GM18519 (cell line): Measurements from ENCODE around the gene SMG6.

Experiments
- ATAC-seq: cut with Tn5 transposase; IDR thresholded peaks from one replicate; pipeline ENCODE4 v1.9.1; 2021; ENCODE audit warnings: mild to moderate bottlenecking, moderate library complexity; ENCODE audit not compliant: unreplicated experiment, low FRiP score

SMG6 gene

DNA sequence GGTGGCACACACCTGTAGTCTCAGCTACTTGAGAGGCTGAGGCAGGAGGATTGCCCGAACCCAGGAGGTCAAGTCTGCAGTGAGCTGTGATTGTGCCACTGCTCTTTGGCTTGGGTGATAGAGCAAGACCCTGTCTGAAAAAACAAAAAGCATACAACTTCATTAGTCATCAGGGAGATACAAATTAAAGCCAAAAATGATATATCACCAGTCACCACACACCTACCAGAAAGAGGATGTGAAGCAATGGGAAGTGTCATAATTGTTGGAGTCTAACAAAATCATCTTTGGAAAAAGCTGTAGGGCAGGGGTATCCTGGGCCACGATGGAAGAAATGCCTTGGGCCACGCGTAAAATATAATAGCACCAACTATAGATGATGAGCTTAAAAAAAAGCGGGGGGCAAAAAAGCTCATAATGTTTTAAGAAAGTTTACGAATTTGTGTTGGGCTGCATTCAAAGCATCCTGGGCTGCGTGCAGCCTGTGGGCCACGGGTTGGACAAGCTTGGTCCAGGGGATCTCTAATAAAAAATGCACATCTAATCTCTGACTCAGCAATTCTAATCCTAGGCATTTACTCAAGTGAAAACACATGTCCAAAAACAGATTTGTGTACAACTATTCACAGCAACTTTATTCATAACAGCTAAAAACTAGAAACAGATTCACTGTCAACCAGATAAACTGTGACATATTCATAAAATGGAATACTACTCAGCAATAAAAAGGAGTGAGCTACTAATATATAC is 182.8 kb downstream of the SMG6 start:
- ATAC-seq = no peak

DNA sequence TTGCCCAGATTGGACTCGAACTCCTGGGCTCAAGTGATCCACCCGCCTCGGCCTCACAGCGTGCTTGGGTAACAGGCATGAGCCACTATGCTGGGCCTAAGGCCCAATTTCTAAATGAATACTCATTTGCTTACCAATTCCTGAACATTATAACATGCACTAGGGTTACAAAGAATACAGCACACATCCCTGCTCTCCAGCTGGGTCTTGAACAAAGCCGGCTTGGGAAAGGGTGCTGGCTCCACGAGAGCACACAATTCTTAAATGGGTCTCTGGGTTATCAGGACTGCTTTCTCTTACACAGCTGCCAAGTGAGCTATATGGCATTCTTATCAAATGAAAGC is 190.3 kb downstream of the SMG6 start:
- no peak for ATAC-seq

DNA sequence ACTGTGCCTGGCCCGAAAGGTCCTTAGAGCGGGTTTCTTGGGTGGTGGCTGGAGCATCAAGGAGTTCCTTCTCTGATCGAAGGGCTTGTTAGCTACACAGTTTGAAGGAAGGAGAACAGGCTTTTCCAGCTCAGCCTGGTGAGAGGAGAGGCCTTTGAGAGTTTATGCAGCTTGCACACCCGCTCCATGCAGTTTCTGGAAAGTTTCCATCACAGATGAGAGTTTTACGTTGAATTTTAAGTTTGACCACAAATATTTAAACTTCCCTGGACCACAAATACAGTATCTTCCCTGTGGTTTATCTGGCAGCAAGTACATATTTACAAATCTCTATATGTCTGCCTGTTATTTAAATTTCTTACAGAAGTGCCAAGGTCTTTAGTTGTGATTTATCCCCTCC is 191.9 kb downstream of the SMG6 start:
- ATAC-seq = no peak

DNA sequence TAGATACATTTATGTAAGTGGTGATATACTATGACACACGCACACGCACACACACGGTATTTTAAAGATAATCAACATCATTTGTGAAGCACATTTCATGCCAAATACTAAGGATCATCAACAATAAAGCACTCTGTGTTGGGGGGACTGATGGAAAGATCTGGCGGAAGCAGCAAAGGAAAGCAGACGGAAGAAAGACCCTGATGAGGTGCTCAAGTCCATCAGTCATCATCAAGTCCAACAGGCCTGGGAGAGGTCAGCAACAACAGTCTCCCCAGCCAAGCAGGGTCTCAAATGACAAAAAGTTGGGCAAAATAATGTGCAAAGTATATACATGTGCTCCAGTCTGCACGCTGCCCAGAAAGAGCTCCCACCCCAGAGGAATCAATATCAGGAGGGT is 193.1 kb downstream of the SMG6 start:
- ATAC-seq = no peak

DNA sequence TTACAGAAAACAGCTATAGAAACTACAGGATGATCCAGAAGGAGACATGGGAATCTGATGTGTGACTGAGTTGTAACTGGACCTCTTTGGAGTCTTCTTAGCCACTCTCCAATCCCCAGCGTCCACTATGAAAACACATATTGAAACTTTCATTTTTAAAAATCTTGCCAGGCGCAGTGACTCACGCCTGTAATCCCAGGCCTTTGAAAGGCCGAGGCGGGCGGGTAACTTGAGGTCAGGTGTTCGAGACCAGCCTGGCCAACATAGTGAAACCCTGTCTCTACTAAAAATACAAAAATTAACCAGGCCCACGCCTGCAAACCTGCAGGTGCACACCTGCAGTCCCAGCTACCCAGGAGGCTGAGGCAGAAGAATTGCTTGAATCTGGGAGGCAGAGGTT is 195.4 kb downstream of the SMG6 start:
- no peak for ATAC-seq

DNA sequence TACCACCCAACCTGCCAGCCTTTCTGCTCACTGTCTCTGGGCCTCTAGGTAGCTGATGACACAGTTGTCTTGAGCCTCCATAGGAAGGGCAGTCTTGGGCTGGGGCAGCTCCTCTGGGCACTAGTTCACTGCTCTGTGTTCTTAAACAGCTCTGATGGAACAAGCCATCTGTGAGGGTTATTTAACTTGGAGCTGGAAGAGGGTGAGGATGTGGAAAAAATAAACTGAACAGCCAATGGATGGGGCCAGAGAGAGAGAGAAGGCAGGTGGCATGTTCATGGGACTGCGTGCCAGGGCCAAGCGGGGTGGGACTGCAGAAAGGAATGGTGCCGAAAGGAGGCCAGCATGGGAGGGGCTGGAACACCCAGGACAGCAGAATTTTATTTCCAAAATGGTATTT is 196.1 kb downstream of the SMG6 start:
- ATAC-seq = no peak

DNA sequence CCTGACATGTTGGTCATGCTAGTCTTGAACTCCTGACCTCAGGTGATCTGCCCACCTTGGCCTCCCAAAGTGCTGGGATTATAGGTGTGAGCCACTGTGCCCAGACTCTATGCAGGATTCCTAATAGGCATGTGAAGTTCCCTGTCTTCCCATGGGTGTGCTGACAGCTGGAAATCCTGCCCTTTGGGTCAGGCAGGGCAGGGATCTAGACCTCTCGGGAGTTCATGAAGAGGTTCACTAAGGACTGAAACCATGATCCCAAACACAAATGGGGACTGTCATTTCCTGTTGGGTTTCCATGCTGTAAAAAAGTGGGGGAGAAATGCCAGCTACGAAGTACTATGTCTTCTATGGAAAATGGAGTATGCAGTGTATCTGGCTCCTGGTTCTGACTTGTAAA is 196.5 kb downstream of the SMG6 start:
- ATAC-seq = no peak

DNA sequence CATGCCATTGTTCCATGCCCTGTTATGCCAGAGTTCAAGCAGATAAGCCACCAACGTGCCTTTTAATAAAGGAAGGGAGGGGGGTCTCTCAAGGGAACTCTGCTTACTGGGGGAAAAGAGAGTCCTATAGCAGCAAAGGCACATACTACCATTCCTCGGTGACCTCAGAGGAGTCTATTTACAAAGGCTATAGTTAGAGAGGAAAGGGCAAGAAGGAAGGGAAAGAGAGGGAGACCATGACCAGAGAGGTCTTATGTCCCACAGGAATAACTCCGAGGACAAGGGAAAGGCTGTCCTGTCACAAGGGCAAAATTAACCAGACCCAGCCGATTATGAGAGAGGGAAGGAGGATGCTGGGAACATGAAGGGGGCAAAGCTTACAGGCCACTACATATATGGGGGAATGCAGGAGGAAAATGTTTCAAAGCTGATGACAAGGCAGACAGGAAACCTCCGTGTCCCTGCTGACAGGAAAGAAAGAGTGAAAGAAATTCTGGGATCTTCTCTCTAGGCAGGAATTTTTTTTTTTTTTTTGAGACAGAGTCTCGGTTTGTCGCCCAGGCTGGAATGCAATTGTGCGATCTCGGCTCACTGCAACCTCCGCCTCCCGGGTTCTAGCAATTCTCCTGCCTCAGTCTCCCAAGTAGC is 197.2 kb downstream of the SMG6 start:
- ATAC-seq = no peak

DNA sequence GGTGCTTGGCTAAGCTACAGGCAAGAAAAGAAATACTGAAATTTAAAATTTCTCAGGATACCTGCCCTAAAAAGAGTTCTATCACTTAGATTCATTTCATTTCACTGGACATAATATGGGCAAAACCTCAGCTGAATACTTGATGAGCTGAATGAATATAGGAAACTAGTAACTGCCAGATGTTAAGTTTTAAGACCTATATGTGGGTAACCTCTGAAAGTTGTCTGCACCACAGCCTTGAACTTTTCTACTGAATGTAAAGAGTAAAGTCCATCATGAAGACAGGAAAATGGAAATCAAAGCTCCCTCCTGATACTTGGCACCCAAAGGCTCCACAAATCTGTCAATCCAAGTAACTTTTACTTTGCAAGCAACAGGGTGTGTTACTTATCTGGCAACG is 197.9 kb downstream of the SMG6 start:
- ATAC-seq = no peak

DNA sequence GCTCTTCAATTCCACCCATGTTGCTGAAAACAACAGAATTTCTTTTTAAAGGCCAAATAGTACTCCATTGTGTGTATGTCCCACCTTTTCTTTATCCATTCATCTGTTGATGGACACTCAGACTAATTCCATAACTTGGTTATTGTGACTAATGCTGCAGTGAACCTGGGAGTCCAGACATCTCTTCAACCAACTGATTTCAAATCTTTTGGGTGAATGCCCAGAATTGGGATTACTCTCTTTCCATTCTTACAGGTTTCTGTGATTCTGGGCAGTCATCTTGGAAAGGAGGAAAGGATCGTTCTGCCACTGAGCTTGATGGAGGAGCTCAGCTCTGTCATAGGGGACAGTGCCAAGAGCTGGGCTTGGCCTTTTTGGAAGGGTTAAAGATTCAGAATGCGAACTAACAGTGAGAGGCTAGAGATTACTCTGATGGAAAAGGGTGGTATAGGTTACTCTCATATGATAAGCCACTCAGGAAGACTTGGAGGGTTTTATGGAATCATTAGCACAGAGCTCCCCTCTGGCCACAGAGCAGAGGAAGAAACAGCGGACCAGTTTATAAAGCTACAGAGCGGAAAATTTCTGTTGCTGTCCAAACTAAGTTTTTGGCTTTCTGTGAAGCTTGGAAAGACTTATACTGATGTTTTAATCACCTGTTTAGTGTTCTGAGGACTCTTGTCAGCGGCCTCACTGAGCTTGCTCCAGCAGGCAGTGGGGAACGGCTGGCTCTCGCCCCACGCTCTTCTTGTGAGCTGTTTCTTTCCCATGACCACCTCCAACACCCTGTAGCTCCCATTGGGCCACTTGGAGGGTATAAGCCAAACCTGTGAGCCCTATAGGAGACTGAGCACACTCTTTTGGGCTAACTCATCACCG is 200.4 kb downstream of the SMG6 start:
- no peak for ATAC-seq

DNA sequence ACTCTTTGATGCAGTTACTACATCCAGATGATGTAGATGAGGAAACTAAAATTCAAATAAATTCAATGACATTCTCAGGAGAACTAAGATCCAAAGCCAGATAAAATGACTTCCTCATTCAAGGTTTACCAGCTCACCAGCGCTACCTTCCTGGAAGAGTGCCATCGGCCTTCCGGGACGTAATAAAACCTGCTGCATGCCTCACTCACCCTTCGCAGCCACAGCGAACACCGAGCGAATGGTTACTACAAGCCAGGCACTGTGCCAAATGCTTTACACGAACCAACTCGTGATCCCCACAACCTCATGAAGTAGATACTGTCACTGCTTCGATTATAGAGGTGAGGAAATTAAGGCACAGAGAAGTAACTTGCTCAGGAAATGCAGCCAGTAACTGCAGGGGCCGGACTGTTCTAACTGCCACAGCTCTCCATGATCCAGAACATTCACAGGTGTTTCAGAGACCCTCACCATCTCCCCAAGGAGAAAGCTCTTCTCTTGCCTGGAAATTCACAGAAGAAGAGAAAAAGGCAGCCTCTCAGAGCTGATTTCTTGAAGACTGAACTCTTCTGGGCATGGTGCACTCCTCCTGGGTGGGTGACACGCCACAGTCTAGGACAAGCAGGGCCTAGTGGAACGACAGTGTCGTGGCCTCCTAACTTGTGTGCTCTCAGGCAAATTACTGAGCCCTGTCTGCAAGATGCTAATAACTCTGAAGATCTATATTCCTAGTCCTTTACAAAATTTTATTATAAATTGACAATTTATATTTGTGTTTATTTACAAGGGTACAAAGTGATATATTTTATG is 201.9 kb downstream of the SMG6 start:
- no peak for ATAC-seq

DNA sequence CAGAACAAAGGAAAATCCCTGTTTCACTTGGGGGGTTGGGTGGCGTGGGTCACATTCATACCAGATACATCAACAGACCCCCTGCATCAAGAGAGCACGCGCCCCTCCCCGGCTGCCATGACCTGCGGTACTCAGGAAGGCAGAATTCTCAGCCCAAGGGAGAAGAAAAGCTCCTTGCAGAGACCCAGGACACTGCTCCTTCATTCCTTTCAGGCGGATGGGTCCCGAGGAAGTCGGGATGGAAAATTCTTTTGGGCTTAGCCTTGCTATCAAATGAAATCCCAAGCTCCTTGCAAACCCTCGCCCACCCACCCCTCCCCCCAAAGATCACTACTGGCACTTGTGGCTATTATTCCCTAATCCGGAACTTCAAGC is 208.1 kb downstream of the SMG6 start:
- no peak for ATAC-seq

DNA sequence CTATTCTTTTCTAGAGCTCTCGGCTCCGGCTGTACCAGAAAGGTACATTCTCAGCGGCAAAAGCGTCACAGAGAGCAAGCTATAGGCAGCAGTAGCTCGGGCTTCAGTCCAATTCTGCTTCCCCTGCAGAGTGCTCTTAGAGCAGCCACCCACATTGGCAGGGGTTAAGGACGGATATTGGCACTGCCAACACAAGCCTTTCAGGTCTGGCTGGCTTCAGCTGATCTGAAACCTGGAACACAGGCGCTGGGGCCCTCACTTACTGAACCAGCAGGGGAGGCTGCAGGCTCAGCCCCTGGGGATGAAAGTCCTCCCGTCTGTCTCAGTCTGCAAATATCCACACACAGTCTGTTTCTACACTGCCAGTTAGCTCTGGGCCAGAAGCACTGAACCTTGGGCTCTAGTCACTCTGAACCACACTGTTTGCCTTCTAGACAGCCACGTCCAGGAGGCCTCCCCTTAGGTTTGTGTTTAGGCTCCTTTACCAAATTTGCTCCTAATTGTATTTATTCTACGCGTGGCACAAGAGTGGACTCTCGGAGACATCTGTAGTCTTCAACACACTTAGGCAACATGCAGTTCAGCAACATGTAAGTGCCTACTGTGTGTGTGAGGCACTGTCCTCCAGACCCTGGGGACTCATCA is 208.6 kb downstream of the SMG6 start:
- no peak for ATAC-seq

DNA sequence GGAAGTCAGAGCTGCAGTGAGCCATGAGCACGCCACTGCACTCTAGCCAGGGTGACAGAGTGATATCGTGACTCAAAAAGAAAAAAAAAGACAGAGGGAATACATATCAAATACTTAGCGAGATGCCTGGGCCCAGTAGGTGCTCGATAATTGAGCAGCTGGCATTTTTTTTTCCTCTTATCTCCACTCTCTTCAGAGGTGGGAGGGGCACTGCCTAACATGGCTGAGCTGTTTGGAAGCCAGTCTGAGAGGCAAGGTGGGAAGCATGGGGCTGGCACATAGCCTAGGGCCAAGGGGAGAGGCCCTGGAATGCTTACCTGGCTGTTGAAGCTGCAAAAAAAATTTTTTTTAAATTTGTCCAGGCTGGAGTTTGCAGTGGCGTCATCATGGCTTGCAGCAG is 210.2 kb downstream of the SMG6 start:
- no peak for ATAC-seq

DNA sequence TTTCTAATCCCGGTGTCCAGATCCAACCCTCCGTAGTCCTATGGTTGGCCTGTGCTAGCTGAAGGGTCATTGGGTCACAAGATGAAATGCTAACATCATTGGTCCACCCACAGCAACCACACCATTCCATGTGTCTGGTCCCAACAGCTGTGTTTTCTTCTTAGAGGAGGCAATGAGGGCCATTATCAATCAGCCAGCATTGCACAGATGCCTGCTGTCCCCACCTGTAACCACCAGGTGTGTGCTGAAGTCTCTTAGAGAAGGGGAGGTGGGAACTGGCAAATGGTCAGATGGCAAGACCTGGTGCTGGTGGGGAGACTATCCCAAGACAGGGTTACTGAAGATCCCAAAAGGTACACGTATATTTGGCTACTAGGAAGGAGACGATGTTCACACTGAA is 211.3 kb downstream of the SMG6 start:
- ATAC-seq = no peak

DNA sequence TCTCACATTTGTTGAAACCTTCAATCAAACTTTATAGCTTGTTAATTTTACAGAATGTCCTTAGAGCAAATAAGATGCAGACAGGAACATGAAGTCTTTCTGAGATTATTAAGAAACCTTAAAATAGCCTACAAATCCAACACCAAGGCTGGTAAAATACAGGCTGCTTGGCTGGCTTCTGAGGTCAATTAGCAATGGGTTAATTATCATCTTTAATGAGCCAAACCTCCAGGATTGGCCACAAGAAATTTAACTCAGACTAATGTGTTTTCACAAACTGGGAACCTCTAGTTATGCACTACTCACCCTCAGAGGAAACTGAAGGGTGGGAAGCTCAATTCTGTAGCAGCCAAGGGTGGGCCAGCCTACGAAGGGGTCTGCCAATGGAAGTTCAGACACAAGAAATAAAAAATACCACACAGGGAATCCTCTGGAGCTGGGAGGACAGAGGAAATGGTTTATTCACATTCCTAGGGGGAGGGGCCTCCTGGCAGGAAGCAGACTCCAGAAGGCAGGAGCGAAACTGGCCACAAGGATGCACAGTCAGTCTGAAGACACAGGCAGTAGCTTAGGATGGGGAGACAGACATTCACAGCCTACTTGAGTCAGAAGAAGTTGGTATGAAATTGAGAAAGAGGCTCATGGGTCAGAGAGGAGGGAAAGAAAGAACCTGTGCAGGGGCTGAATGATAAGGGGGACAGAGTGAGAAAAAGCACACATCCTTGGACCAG is 212.6 kb downstream of the SMG6 start:
- no peak for ATAC-seq

DNA sequence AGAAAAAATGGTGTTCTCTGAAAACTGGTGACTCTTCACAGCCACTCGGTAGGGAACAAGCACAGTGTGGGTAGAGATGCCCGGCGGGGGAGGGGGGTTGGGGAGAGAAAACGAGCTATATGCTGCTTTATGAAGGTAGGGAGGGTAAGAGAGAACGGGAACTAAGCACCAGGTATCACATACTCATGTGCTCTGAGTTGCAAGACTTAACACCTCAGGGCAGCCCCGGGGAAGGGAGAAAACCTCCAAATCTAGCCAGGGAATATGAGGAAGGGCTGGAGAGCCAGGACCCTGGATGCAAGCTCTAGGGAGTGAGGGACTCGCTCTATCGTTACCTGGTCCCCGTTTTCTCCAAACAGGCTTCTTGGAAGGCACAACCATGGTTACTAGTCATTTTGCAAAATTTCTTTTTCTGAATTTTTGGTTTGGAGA is 213.4 kb downstream of the SMG6 start:
- no peak for ATAC-seq

DNA sequence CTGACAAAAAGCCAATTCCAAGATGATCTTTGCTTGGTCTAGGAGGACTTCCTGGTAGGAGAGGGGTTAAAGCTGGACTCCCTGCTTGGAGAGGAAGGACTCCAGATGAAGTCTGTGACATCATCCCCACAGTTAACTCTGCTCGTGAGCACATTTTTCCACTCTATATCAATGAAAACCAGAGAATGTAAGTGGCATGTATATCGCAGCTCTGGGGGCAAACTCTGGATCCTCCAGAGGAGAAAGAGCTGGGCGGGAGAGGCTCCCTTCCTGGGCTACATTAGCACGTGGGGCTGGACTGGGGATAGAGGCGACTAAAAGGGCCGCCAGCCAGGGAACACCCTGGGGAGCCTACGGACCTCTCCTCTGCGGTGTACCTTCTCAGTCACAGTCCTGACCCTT is 214.6 kb downstream of the SMG6 start:
- no peak for ATAC-seq

DNA sequence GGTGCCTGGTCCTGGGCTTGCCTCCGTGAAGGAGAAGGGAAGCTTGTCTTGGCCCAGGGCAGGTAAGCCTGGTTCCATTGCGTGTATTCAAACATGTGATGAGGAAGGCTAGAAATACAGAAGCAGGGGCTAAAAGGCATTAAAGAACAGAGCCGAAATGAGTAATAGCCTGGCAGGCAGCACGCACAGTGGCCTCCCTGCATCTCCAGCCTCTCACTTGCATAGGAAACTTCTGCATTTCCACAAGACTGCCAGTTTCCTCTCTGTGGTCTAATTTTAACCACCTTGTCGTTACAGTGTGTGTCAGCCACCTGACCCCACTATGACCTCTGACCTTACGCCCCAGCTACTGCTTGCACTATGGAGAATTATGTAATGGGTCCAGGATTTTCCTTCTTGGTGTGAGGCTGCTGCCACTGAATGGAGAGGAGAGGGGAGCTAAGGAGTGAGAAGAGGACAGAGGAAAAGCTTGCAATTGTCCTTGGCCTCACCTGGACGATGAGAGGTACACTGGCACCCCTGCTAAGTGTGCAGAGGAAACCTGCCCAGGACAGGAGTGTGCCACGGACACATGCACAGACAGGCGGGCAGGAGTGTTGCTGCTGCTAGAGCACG is 215.9 kb downstream of the SMG6 start:
- ATAC-seq = no peak
